22Rv1 (cell line): Measurements from ENCODE around the gene IL17RC.

Experiments used
- CTCF ChIP-seq: fragments of 450-650 bp; IDR thresholded peaks from 2 replicates; pipeline ENCODE4 v1.5.1; 2017; ENCODE audit warnings: mild to moderate bottlenecking
- ZFX ChIP-seq: fragments of 450-650 bp; IDR thresholded peaks from 2 replicates; pipeline ENCODE4 v1.6.1; 2017; ENCODE audit warnings: antibody characterized with exemption, borderline replicate concordance

DNA sequence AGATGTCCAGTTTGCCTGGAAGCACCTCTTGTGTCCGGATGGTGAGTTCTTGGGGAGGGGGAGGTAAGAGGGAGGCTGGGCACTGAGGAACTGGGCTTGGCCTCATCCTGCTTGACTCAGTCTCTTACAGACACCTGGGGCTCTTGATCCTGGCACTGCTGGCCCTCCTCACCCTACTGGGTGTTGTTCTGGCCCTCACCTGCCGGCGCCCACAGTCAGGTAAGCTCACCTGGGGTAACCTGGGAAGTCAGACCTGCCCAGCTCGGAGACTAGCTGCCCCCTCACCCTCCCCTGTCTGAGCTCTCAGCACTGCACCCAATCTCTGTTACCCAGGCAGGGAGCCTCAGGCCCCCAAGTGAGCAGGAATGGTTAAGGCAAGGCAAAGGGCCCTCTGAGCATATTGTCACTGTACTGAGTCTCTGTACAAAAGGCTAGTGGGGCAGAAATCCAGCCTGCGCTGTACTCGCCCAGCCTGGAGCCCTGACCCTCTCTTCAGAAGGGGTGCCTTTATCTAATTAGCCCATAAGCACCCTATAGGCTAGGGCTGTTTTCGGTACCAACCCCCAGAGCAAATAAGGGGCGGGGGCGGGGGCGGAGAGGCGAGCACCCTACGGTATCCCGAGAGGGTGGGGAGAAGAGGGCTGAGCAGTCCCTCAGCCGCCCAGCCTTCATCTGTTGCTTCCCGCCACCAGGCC lies 2.2 kb upstream of the IL17RC start:
- TF ChIP-seq CTCF (no peak), ZFX (no peak)
